SK-N-SH (cell line): Measurements from ENCODE around the gene SYNGR3. TPM values are rescaled to one million over a fixed set of nuclear protein-coding genes. Genes with fewer than 3 reads are reported as not detected.
"Not testable (repeated sequence)": the region's sequence is repeated elsewhere in the genome, so short reads cannot be mapped to it uniquely, and the experiment has no call there.

Experiments used
- CTCF ChIA-PET: fragments of 300-600, 350-600 bp; formaldehyde crosslinking; extraction: SDS; loops from one replicate; lab custom pipeline; 2021; lab: Yijun Ruan, JAX
- POLR2A ChIA-PET: fragments of 350-600 bp; sonication (Branson Sonifier 250); formaldehyde crosslinking; extraction: SDS; loops from one replicate; lab custom pipeline; 2020; ENCODE audit warnings: antibody characterized with exemption, inconsistent platforms; lab: Yijun Ruan, JAX
- DNase-seq: peaks from one replicate; pipeline ENCODE4 v3.0.0; 2012
- H2AFZ ChIP-seq: fragments of 200-600 bp; sonication (generic); 2 replicates; pipeline ENCODE4 v1.8.1; 2016; ENCODE audit warnings: antibody characterized with exemption, mild to moderate bottlenecking, low read depth
- H3F3A ChIP-seq: fragments of 200-600 bp; sonication (generic); replicated peaks from 2 replicates; pipeline ENCODE3; 2016; ENCODE audit warnings: antibody characterized with exemption, mild to moderate bottlenecking; ENCODE audit not compliant: insufficient read depth
- H3K27ac ChIP-seq, 2 experiments: fragments of 200-500 bp in 1 of 2; fragments of 200-600 bp in 1 of 2; sonication (Bioruptor generic) in 1 of 2; sonication (generic), shearing (Covaris generic) in 1 of 2; 2 replicates each; pipeline versions ENCODE4 v1.5.1 to v1.6.1; 2014 to 2016; ENCODE audit warnings: low read depth in 2 of 2, inconsistent platforms in 1 of 2, low read length in 1 of 2, mild to moderate bottlenecking in 1 of 2, mixed read lengths in 1 of 2
- H3K27me3 ChIP-seq: fragments of 200-600 bp; sonication (generic), shearing (Covaris generic); 2 replicates; pipeline ENCODE4 v1.6.1; 2016; ENCODE audit warnings: mixed run types; ENCODE audit not compliant: insufficient read depth
- H3K36me3 ChIP-seq, 2 experiments: fragments of 200-500 bp in 1 of 2; fragments of 200-600 bp in 1 of 2; sonication (Bioruptor generic) in 1 of 2; sonication (generic) in 1 of 2; replicated peaks in 1 of 2; 2 replicates each; pipeline versions ENCODE3 to v1.5.1; 2014 to 2016; ENCODE audit warnings: low read length in 1 of 2, mild to moderate bottlenecking in 1 of 2; ENCODE audit not compliant: insufficient read depth in 2 of 2, control insufficient read depth in 1 of 2
- H3K4me1 ChIP-seq, 2 experiments: fragments of 200-500 bp in 1 of 2; fragments of 200-600 bp in 1 of 2; sonication (Bioruptor generic) in 1 of 2; sonication (generic), shearing (Covaris generic) in 1 of 2; 2 replicates each; pipeline versions ENCODE4 v1.5.1 to v1.6.1; 2014 to 2016; ENCODE audit warnings: low read depth in 1 of 2, low read length in 1 of 2, mixed run types in 1 of 2; ENCODE audit not compliant: insufficient read depth in 2 of 2, control insufficient read depth in 1 of 2
- H3K4me2 ChIP-seq: fragments of 200-600 bp; sonication (generic), shearing (Covaris generic); 2 replicates; pipeline ENCODE4 v1.6.1; 2017; ENCODE audit warnings: mixed run types
- H3K4me3 ChIP-seq, 2 experiments: fragments of 200-500 bp in 1 of 2; fragments of 200-600 bp in 1 of 2; sonication (Bioruptor generic) in 1 of 2; sonication (generic), shearing (Covaris generic) in 1 of 2; 2 replicates each; pipeline versions ENCODE4 v1.5.1 to v1.8.1; 2014 to 2016; ENCODE audit warnings: low read depth in 2 of 2, inconsistent platforms in 1 of 2, low read length in 1 of 2, mild to moderate bottlenecking in 1 of 2, mixed read lengths in 1 of 2, moderate library complexity in 1 of 2
- H3K79me2 ChIP-seq: fragments of 200-600 bp; sonication (generic); 2 replicates; pipeline ENCODE4 v1.8.1; 2017; ENCODE audit warnings: mild to moderate bottlenecking; ENCODE audit not compliant: insufficient read depth
- H3K9ac ChIP-seq: fragments of 200-600 bp; sonication (generic); 2 replicates; pipeline ENCODE4 v1.6.1; 2017; ENCODE audit warnings: mixed run types
- H3K9me2 ChIP-seq: fragments of 200-600 bp; sonication (generic); 2 replicates; pipeline ENCODE4 v1.6.1; 2017; ENCODE audit warnings: mixed run types
- H3K9me3 ChIP-seq: fragments of 200-600 bp; sonication (generic); 2 replicates; pipeline ENCODE4 v1.6.1; 2017; ENCODE audit warnings: mixed run types, mild to moderate bottlenecking, moderate library complexity
- H4K20me1 ChIP-seq: fragments of 200-600 bp; sonication (generic); 2 replicates; pipeline ENCODE4 v1.6.1; 2017; ENCODE audit warnings: mild to moderate bottlenecking, mixed run types; ENCODE audit not compliant: insufficient read depth
- CHD2 ChIP-seq: fragments of 150-350 bp; IDR thresholded peaks from 2 replicates; pipeline ENCODE4 v1.6.1; 2018; ENCODE audit warnings: low read length; ENCODE audit not compliant: partially characterized antibody
- ELF1 ChIP-seq: IDR thresholded peaks from 2 replicates; pipeline ENCODE4 v1.4.0; 2012
- FOXJ3 ChIP-seq: sonication (generic); formaldehyde crosslinking; IDR thresholded peaks from 2 replicates; pipeline ENCODE4 v1.5.1; 2020; ENCODE audit warnings: mild to moderate bottlenecking, missing genetic modification reagents
- JUND ChIP-seq: IDR thresholded peaks from 2 replicates; pipeline ENCODE4 v1.4.0; 2012
- RCOR1 ChIP-seq: fragments of 150-350 bp; IDR thresholded peaks from 2 replicates; pipeline ENCODE4 v1.6.1; 2017; ENCODE audit warnings: antibody characterized with exemption, low read length
- REST ChIP-seq: IDR thresholded peaks from 2 replicates; pipeline ENCODE4 v1.6.1; 2012; ENCODE audit warnings: mild to moderate bottlenecking, low read depth, low read length, moderate library complexity
- RXRA ChIP-seq: IDR thresholded peaks from 2 replicates; pipeline ENCODE4 v1.4.0; 2012; ENCODE audit warnings: low read depth, mild to moderate bottlenecking, borderline replicate concordance
- SIN3A ChIP-seq: IDR thresholded peaks from 2 replicates; pipeline ENCODE4 v1.6.1; 2012; ENCODE audit warnings: low read depth, mild to moderate bottlenecking, low read length, moderate library complexity, borderline replicate concordance
- SMC3 ChIP-seq: IDR thresholded peaks from 2 replicates; pipeline ENCODE4 v1.6.1; 2012; ENCODE audit warnings: low read depth, low read length, improper control_type of control experiment
- TEAD4 ChIP-seq: IDR thresholded peaks from 2 replicates; pipeline ENCODE4 v1.4.0; 2012; ENCODE audit warnings: mild to moderate bottlenecking, borderline replicate concordance; ENCODE audit not compliant: insufficient read depth
- USF1 ChIP-seq: IDR thresholded peaks from 2 replicates; pipeline ENCODE4 v1.4.0; 2012; ENCODE audit warnings: low read depth, borderline replicate concordance
- WGBS: methylation state at CpG from one replicate; pipeline ENCODE4 v1.1.6; 2017; ENCODE audit warnings: low lambda C conversion rate; 5-methylcytosine and 5-hydroxymethylcytosine counted together
- polyA plus RNA-seq, 3 experiments: library from polyadenylated mRNA; depleted of rRNA; stranded (reverse); fragments of >200 nt; gene quantifications; 2 replicates each; pipeline ENCODE4 v1.2.3, GENCODE V29; 2012

The SYNGR3 gene
- polyA plus RNA-seq, 1 of the 3 experiments (the other 2 are of a cell fraction): 10.7 TPM

- Histone ChIP-seq H3K4me2 (no peak overlapping the region), H3K4me3 (no peak overlapping the region), H3K79me2 (no peaks in the 10 kb centered on the region), H3K27ac (no peak overlapping the region; a peak in 1 of 4 replicates), H2AFZ (no peak overlapping the region), H3K4me1 (peaks cover 0 to 11% of the 10 kb centered on the region in 2 experiments; a peak in 1 of 4 replicates), H3K9me2 (no peaks in the 10 kb centered on the region), H3F3A (no peaks in the 10 kb centered on the region), H3K9me3 (no peaks in the 10 kb centered on the region), H4K20me1 (no peaks in the 10 kb centered on the region), H3K27me3 (no peaks in the 10 kb centered on the region), H3K9ac (no peak overlapping the region), H3K36me3 (no peaks in the 10 kb centered on the region)
- no peak for DNase-seq
- ChIA-PET POLR2A (interaction anchor here (1.2 kb wide), 1 partner anchor 12 kb away, joined by 5 read pairs; no protein-coding TSS in a partner anchor), CTCF (interaction anchor here (0.7 to 1.5 kb wide), 3 partner anchors 10 to 85 kb away, joined by 3 read pairs; no protein-coding TSS in a partner anchor)
- TF ChIP-seq RCOR1 (no peak), RXRA (no peak), USF1 (no peak), TEAD4 (no peak), FOXJ3 (no peak), JUND (no peak), CHD2 (no peak), SIN3A (no peak), ELF1 (no peak), REST (no peak), SMC3 (no peak)
- 92% methylated on average over 15 of the region's 22 CpGs for WGBS
These were observed 36.0 kb upstream of the SYNGR3 start for GRCh38 chr16:1953734-1954133.

GRCh38 chr16:1957434-1958142 lies 32.2 kb upstream of the SYNGR3 start:
- H3K4me3 ChIP-seq, DNase-seq, H3K27ac ChIP-seq, H3K9me2 ChIP-seq, H3K27me3 ChIP-seq, POLR2A ChIA-PET, H2AFZ ChIP-seq, H3K4me2 ChIP-seq, H3K9me3 ChIP-seq, H3K9ac ChIP-seq: not testable (repeated sequence)
- Histone ChIP-seq H3K36me3 (peaks cover 8 to 15% of the 10 kb centered on the region in 2 experiments), H3K4me1 (peaks cover 0 to 36% of the 10 kb centered on the region in 2 experiments; a peak in 1 of 4 replicates), H3F3A (peaks cover 21% of the 10 kb centered on the region), H3K79me2 (peaks cover 30% of the 10 kb centered on the region), H4K20me1 (peaks cover 20% of the 10 kb centered on the region)
- WGBS: 93% methylated on average over 19 of the region's 22 CpGs
- CTCF ChIA-PET: interaction anchor here (1.3 to 2.5 kb wide), 3 partner anchors 14 to 92 kb away, joined by 3 to 8 read pairs (median 3); partner anchors contain the start of gene MSRB1

DNA sequence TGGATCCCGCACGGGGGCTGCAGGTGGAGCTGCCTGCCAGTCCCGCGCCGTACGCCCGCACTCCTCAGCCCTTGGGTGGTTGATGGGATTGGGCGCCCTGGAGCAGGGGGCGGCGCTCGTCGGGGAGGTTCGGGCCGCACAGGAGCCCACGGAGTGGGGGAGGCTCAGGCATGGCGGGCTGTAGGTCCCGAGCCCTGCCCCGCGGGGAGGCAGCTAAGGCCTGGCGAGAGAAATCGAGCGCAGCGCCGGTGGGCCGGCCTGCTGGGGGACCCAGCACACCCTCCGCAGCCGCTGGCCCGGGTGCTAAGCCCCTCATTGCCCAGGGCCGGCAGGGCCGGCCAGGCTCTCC lies 31.7 kb upstream of the SYNGR3 start:
- H3K27me3 ChIP-seq, H2AFZ ChIP-seq, H3K9me2 ChIP-seq, H3K9me3 ChIP-seq, H3K4me3 ChIP-seq, H3K9ac ChIP-seq, H3K27ac ChIP-seq, DNase-seq, H3K4me2 ChIP-seq: not testable (repeated sequence)
- peaks cover 11 to 20% of the 10 kb centered on the region in 2 experiments for H3K36me3 ChIP-seq
- peaks cover 25% of the 10 kb centered on the region for H3F3A ChIP-seq
- WGBS: no CpG with 5 or more reads among the region's 30 CpGs
- peaks cover 0 to 40% of the 10 kb centered on the region in 2 experiments; a peak in 1 of 4 replicates for H3K4me1 ChIP-seq
- peaks cover 26% of the 10 kb centered on the region for H4K20me1 ChIP-seq
- ChIA-PET POLR2A (interaction anchor here (0.7 kb wide), 1 partner anchor 15 kb away, joined by 3 read pairs; the partner anchor contains the start of gene MSRB1), CTCF (interaction anchor here (0.8 to 2.5 kb wide), 7 partner anchors 8 to 175 kb away, joined by 3 to 8 read pairs (median 4); partner anchors contain the start of genes MSRB1 and NUBP2)
- H3K79me2 ChIP-seq: peaks cover 35% of the 10 kb centered on the region
